ENCODE data around the gene SLC6A13. TPM values are rescaled to one million over a fixed set of nuclear protein-coding genes. Genes with fewer than 3 reads are reported as not detected.

The SLC6A13 gene
- total and polyA plus RNA-seq, 2 experiments from 2014 or later = not detected

DNA sequence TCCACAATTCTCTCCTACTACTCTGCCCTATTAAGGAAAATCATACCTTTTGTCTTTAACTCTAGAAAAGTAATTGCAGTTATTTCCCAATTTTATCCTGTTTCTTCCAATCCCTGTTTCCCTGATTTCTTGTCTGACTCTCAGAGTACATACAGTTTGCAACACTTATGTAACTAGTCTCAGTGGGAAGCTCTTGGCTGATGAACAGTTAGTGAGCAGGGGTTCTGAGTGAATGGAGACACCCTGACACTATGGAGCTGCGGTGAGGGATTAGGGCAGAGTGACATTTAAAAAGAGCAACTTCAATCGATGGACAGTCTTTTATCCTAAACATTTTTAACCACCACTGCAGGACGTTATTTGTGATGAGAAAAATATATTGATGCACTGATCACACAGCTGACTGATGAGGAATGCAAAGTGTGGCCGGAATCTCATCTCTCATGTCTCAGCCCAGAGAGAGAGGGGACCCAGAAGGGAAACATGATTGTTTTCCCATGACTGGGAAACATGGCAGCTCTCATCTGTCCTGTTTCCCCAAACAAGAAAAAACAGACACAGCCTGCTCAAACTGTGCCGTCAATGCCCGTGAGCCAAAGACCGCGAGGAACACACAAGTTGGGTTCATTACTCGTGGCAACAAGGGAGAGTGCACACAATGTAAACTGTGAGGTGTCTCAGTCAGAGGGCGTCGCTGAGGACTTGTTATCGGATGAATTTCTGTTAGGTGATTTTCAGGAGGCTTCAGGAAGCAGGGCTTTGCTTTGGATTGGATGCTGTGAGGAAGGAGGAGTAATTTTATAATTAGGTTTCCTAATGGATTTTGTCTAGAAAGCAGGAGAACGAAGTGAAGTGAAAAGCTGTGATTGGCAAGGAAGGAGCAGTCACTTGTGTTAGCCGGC, 5.2 kb upstream of the SLC6A13 start:
- Histone ChIP-seq H3K4me3 (no peak overlapping the region), H3K9ac (no peak overlapping the region), H3K27me3 (replicated peaks; ENCODE audit: insufficient read depth) (no peaks in the 10 kb centered on the region; the same call in 1 of the 2 replicates), H3K9me2 (ENCODE audit: insufficient read depth) (no peaks in the 10 kb centered on the region), H3K79me2 (ENCODE audit: insufficient read depth) (no peaks in the 10 kb centered on the region), H3K36me3 (ENCODE audit: low read depth) (no peaks in the 10 kb centered on the region), H3F3A (ENCODE audit: insufficient read depth) (no peaks in the 10 kb centered on the region), H3K4me1 (ENCODE audit: insufficient read depth) (no peaks in the 10 kb centered on the region; the same call in 1 of the 2 replicates), H2AFZ (no peak overlapping the region), H3K9me3 (ENCODE audit: low read depth) (no peaks in the 10 kb centered on the region), H3K4me2 (ENCODE audit: unreplicated experiment) (no peak overlapping the region), H4K20me1 (ENCODE audit: insufficient read depth) (no peaks in the 10 kb centered on the region), H3K27ac (no peak overlapping the region)
- DNase-seq = no peak
- in situ Hi-C loops (cut with MboI) = no loop called here
- WGBS, 2 experiments (ENCODE audit: low coverage in 1 of 2, low lambda C conversion rate in 2 of 2, missing lambda C conversion rate in 2 of 2) = 53 to 54% methylated on average over 14 of the region's 14 CpGs
- TF ChIP-seq EZH2 (IDR thresholded peaks at IDR 0.05; ENCODE audit: insufficient read depth, poor library complexity, severe bottlenecking) = no peak
- no peak for TF ChIP-seq EZH2phosphoT487 (IDR thresholded peaks at IDR 0.05; ENCODE audit: insufficient read depth, low read depth)

- H3K4me3 ChIP-seq = no peak overlapping the region
- in situ Hi-C loops (cut with MboI) = no loop called here
- no peaks in the 10 kb centered on the region for H3K9me3 ChIP-seq (ENCODE audit: low read depth)
- no peak overlapping the region for H2AFZ ChIP-seq
- H4K20me1 ChIP-seq (ENCODE audit: insufficient read depth) = no peaks in the 10 kb centered on the region
- H3K27me3 ChIP-seq (replicated peaks; ENCODE audit: insufficient read depth) = peaks cover 24% of the 10 kb centered on the region
- DNase-seq = no peak
- no peaks in the 10 kb centered on the region for H3F3A ChIP-seq (ENCODE audit: insufficient read depth)
- no peak overlapping the region for H3K9ac ChIP-seq
- 54 to 65% methylated on average over 3 of the region's 3 CpGs for WGBS, 2 experiments (ENCODE audit: low coverage in 1 of 2, low lambda C conversion rate in 2 of 2, missing lambda C conversion rate in 2 of 2)
- no peaks in the 10 kb centered on the region; the same call in 1 of the 2 replicates for H3K4me1 ChIP-seq (ENCODE audit: insufficient read depth)
- no peak overlapping the region for H3K27ac ChIP-seq
- H3K9me2 ChIP-seq (ENCODE audit: insufficient read depth) = no peaks in the 10 kb centered on the region
- no peaks in the 10 kb centered on the region for H3K79me2 ChIP-seq (ENCODE audit: insufficient read depth)
- H3K4me2 ChIP-seq (ENCODE audit: unreplicated experiment) = no peak overlapping the region
- no peak for TF ChIP-seq EZH2 (IDR thresholded peaks at IDR 0.05; ENCODE audit: insufficient read depth, poor library complexity, severe bottlenecking)
- TF ChIP-seq EZH2phosphoT487 (IDR thresholded peaks at IDR 0.05; ENCODE audit: insufficient read depth, low read depth) = no peak
- H3K36me3 ChIP-seq (ENCODE audit: low read depth) = no peaks in the 10 kb centered on the region
These were observed 2.5 kb upstream of the SLC6A13 start for GRCh38 chr12:265096-265495.

- no peaks in the 10 kb centered on the region for H3F3A ChIP-seq (ENCODE audit: insufficient read depth)
- H3K9me3 ChIP-seq (ENCODE audit: low read depth) = no peaks in the 10 kb centered on the region
- peaks cover 32% of the 10 kb centered on the region for H3K27me3 ChIP-seq (replicated peaks; ENCODE audit: insufficient read depth)
- H3K4me2 ChIP-seq (ENCODE audit: unreplicated experiment) = no peak overlapping the region
- H3K79me2 ChIP-seq (ENCODE audit: insufficient read depth) = no peaks in the 10 kb centered on the region
- no peak for DNase-seq
- H4K20me1 ChIP-seq (ENCODE audit: insufficient read depth) = no peaks in the 10 kb centered on the region
- no peaks in the 10 kb centered on the region for H3K9me2 ChIP-seq (ENCODE audit: insufficient read depth)
- H3K4me1 ChIP-seq (ENCODE audit: insufficient read depth) = no peaks in the 10 kb centered on the region; the same call in 1 of the 2 replicates
- no peak overlapping the region for H2AFZ ChIP-seq
- no peak overlapping the region for H3K27ac ChIP-seq
- no peak overlapping the region for H3K9ac ChIP-seq
- TF ChIP-seq EZH2 (IDR thresholded peaks at IDR 0.05; ENCODE audit: insufficient read depth, poor library complexity, severe bottlenecking) = no peak
- no peak for TF ChIP-seq EZH2phosphoT487 (IDR thresholded peaks at IDR 0.05; ENCODE audit: insufficient read depth, low read depth)
- in situ Hi-C loops (cut with MboI) = no loop called here
- H3K36me3 ChIP-seq (ENCODE audit: low read depth) = no peaks in the 10 kb centered on the region
- WGBS, 2 experiments (ENCODE audit: low coverage in 1 of 2, low lambda C conversion rate in 2 of 2, missing lambda C conversion rate in 2 of 2) = 78 to 82% methylated on average over 3 of the region's 3 CpGs
- H3K4me3 ChIP-seq = no peak overlapping the region
These were observed 1.6 kb upstream of the SLC6A13 start for GRCh38 chr12:264269-264668.

- H3K79me2 ChIP-seq (ENCODE audit: insufficient read depth) = no peaks in the 10 kb centered on the region
- H3K27me3 ChIP-seq (replicated peaks; ENCODE audit: insufficient read depth) = peaks cover 34% of the 10 kb centered on the region
- H3K4me1 ChIP-seq (ENCODE audit: insufficient read depth) = no peaks in the 10 kb centered on the region; the same call in 1 of the 2 replicates
- H3K27ac ChIP-seq = no peak overlapping the region
- H3F3A ChIP-seq (ENCODE audit: insufficient read depth) = no peaks in the 10 kb centered on the region
- H3K9me2 ChIP-seq (ENCODE audit: insufficient read depth) = no peaks in the 10 kb centered on the region
- H4K20me1 ChIP-seq (ENCODE audit: insufficient read depth) = no peaks in the 10 kb centered on the region
- TF ChIP-seq EZH2 (IDR thresholded peaks at IDR 0.05; ENCODE audit: insufficient read depth, poor library complexity, severe bottlenecking) (no peak), EZH2phosphoT487 (IDR thresholded peaks at IDR 0.05; ENCODE audit: insufficient read depth, low read depth) (no peak)
- H3K9me3 ChIP-seq (ENCODE audit: low read depth) = no peaks in the 10 kb centered on the region
- 64% methylated on average over 9 of the region's 9 CpGs for WGBS, 2 experiments (ENCODE audit: low coverage in 1 of 2, low lambda C conversion rate in 2 of 2, missing lambda C conversion rate in 2 of 2)
- no peaks in the 10 kb centered on the region for H3K36me3 ChIP-seq (ENCODE audit: low read depth)
- DNase-seq = peak; percentile 31
- no peak overlapping the region for H2AFZ ChIP-seq
- no peak overlapping the region for H3K4me2 ChIP-seq (ENCODE audit: unreplicated experiment)
- in situ Hi-C loops (cut with MboI) = no loop called here
- H3K4me3 ChIP-seq = no peak overlapping the region
- no peak overlapping the region for H3K9ac ChIP-seq
These were observed 938 bp upstream of the SLC6A13 start for GRCh38 chr12:263574-263973.

Measured in GM23248 (cell line).